Erythroblast (primary cell): ENCODE measurements around the gene SHKBP1.

Experiments
- GATA1 ChIP-seq: IDR thresholded peaks from 2 replicates; pipeline ENCODE4 v1.6.1; 2011; ENCODE audit warnings: low read depth, mild to moderate bottlenecking, control low read depth, low read length, moderate library complexity
- POLR2A ChIP-seq: IDR thresholded peaks from 2 replicates; pipeline ENCODE4 v1.6.1; 2011; ENCODE audit warnings: mild to moderate bottlenecking, low read length

DNA sequence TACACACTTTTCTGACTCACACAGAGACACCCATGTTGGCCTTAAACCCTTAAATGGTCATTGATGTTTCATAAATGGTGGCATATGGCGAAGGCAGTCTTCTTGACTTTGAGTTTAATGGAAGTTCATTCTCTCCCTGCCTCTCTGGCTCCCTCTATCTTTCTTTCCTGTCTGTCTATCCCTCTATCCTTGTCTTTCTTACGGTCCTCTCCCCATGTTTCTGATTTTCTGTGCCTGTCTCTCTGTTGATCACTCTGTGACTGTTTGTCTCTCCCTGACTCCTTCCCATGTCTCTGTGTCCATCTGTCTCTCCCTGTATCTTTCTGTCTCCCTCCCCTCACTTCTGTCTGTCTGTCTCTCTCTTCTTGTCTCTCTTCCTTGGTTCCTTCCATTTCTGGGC is 43.2 kb upstream of the SHKBP1 start:
- TF ChIP-seq POLR2A (no peak), GATA1 (no peak)
